Activated effector memory CD4-positive, alpha-beta T cell treated with Interleukin-2 at 50 U/mL for 16 hours (primary cell): ENCODE measurements around the gene DTNA.
"Not testable (repeated sequence)": the region's sequence is repeated elsewhere in the genome, so short reads cannot be mapped to it uniquely, and the experiment has no call there.

Source experiments
- DNase-seq: peaks from one replicate; pipeline ENCODE4 v3.0.0-alpha.2; 2020

The DTNA gene

DNA sequence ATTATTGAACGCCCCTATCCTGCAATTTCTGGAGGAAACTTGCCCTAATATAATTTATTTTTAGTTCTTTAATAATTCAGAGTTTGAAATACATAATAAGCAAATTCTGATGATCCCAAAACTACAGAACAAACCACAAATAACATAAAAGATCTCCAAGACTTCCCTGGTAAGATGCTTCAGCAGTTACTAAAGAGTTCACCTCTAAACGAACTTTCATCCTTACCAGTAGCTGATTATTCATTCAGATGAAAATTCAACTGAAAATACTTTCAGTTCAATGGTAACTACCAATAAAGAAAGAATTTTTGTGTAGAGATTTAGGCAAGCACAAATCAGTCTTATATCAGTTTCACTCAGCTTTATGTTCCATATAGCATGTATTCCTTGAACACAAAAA lies 201.0 kb downstream of the DTNA start:
- no peak for DNase-seq

- no peak for DNase-seq
These were observed 201.7 kb downstream of the DTNA start for GRCh38 chr18:34911661-34912384.

- DNase-seq: no peak
These were observed 204.0 kb downstream of the DTNA start for GRCh38 chr18:34913837-34914661.

- DNase-seq: no peak
These were observed 204.9 kb downstream of the DTNA start for GRCh38 chr18:34915046-34915445.

GRCh38 chr18:34916539-34916938 lies 206.4 kb downstream of the DTNA start:
- not testable (repeated sequence) for DNase-seq

- DNase-seq: no peak
These were observed 208.8 kb downstream of the DTNA start for GRCh38 chr18:34918856-34919255.

DNA sequence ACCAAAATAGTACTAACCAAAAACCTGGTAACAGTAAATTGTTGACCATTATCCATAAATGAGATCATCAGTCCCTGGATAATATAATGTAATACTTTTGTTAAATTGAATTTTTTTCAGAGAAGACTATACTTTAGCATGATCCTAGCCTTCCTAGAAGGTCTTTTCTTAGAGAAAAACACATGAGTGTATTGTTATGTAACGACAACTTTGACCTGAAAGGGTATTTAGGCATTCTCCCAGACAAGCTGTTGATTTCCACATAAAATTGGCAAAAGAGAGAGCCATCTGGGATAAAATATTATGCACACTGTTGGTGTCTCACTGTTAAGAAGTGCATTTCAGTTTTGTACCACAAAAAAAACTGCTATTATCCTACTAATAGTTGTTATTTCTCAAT lies 211.1 kb downstream of the DTNA start:
- DNase-seq: no peak

DNA sequence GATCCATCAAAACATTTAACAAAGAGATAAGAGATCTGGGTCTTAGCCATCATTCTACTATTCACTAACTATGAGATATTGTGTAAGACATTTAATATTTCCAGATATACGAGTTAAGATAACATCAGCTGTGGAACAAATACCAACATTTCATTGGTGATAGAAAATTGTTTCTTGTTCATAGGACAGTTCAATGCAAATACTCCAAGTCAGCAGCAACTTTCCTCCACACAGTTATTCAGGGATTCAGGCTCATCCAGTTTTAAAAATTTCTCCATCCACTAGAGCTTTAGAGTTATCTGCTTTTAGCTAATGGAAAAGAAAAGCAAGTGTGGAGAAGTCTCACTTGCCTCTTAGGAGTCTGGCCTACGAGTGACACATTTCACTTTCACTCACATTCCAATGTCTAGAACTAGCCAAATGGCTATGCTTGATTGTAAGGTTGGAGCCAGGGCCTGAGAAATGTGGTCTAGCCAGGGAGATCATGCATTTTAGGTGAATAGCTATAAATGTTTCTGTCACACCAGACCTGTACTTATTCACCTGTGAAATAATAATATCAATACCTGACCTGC lies 211.8 kb downstream of the DTNA start:
- no peak for DNase-seq

- not testable (repeated sequence) for DNase-seq
These were observed 212.5 kb downstream of the DTNA start for GRCh38 chr18:34922594-34922993.

- DNase-seq: no peak
These were observed 213.8 kb downstream of the DTNA start for GRCh38 chr18:34923911-34924310.

GRCh38 chr18:34926683-34927082 lies 216.6 kb downstream of the DTNA start:
- DNase-seq: no peak

GRCh38 chr18:34928088-34928753 lies 218.1 kb downstream of the DTNA start:
- no peak for DNase-seq

- DNase-seq: no peak
These were observed 218.7 kb downstream of the DTNA start for GRCh38 chr18:34928754-34929335.

GRCh38 chr18:34929336-34929780 lies 219.3 kb downstream of the DTNA start:
- no peak for DNase-seq

DNA sequence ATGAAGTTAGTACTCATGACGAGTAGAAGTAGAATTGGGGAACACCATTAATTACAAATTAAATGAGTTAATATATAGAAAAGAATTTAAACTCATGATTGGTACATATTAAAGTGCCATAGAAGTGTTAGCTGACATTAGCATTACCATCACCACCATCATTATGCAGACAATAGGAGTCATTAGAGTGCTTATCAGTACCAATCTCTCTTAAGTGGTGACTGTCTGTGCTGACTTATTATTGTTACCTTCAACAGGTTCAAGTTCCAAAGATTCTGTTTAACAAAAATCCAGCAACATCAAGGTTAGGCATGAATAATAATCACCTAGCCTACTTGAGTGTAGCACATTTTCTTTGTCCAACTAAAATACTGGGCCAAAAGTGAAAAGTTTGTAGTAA lies 222.3 kb downstream of the DTNA start:
- DNase-seq: no peak

- DNase-seq: no peak
These were observed 222.8 kb downstream of the DTNA start for GRCh38 chr18:34932792-34933466.

DNA sequence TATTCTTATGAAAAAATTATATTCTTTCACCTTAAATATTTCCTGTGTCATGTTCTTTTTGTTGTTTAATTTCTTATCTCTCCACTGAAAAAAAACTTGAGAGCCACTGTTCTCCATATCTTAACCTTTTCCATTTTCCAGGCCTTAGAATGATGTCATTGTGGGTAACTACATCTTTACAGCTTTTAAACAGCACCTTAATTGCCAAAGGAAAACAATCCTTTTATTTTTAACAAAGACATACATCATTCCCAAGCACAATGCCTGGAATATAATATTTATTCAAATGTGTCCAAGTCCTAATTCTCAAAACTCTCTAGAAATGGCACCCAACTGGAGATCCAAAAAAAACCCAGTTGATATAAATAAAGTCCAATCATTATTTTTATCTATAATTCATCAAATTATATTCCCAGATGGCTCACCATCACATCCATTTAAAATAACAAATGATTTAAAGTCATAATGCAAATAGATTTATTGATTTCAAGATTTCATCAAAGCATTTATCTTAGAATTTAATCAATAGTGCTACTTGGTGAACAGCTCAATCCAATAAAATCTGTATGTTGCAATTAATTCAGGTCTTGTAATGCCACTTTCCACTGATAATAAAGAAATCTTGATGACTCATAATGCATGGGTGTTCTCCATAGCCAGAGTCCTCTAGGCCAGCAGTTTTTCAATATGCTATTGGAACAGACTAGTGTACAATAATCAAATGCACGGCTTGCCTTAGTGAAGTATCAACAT lies 224.0 kb downstream of the DTNA start:
- no peak for DNase-seq

- DNase-seq: no peak
These were observed 226.7 kb downstream of the DTNA start for GRCh38 chr18:34936772-34937171.

- DNase-seq: no peak
These were observed 228.0 kb downstream of the DTNA start for GRCh38 chr18:34938090-34938489.
